ENCODE measurements around the gene RPL23.
"Not testable (repeated sequence)": the region's sequence is repeated elsewhere in the genome, so short reads cannot be mapped to it uniquely, and the experiment has no call there.

RPL23 gene

GRCh38 chr17:38868817-38869525 lies 15.4 kb upstream of the RPL23 start:
- in situ Hi-C loops (cut with MboI; ENCODE audit: low sequenced_read_pairs) = no loop called here

GRCh38 chr17:38867968-38868816 lies 14.7 kb upstream of the RPL23 start:
- in situ Hi-C loops (cut with MboI; ENCODE audit: low sequenced_read_pairs) = no loop called here

- in situ Hi-C loops (cut with MboI; ENCODE audit: low sequenced_read_pairs) = no loop called here
These were observed 13.9 kb upstream of the RPL23 start for GRCh38 chr17:38867179-38867967.

- in situ Hi-C loops (cut with MboI; ENCODE audit: low sequenced_read_pairs) = no loop called here
These were observed 11.3 kb upstream of the RPL23 start for GRCh38 chr17:38864636-38865398.

- in situ Hi-C loops (cut with MboI; ENCODE audit: low sequenced_read_pairs) = no loop called here
These were observed 7.9 kb upstream of the RPL23 start for GRCh38 chr17:38861399-38861843.

- in situ Hi-C loops (cut with MboI; ENCODE audit: low sequenced_read_pairs) = no loop called here
These were observed 3.8 kb upstream of the RPL23 start for GRCh38 chr17:38857271-38857670.

GRCh38 chr17:38855101-38855714 lies 1.7 kb upstream of the RPL23 start:
- in situ Hi-C loops (cut with MboI; ENCODE audit: low sequenced_read_pairs) = not testable (repeated sequence)

GRCh38 chr17:38852771-38853291 lies 690 bp downstream of the RPL23 start:
- in situ Hi-C loops (cut with MboI; ENCODE audit: low sequenced_read_pairs) = no loop called here

- in situ Hi-C loops (cut with MboI; ENCODE audit: low sequenced_read_pairs) = no loop called here
These were observed 2.1 kb downstream of the RPL23 start for GRCh38 chr17:38851434-38851833.

- in situ Hi-C loops (cut with MboI; ENCODE audit: low sequenced_read_pairs) = no loop called here
These were observed 3.1 kb downstream of the RPL23 start for GRCh38 chr17:38850374-38850773.

GRCh38 chr17:38848939-38849605 lies 4.4 kb downstream of the RPL23 start:
- in situ Hi-C loops (cut with MboI; ENCODE audit: low sequenced_read_pairs) = no loop called here

- in situ Hi-C loops (cut with MboI; ENCODE audit: low sequenced_read_pairs) = no loop called here
These were observed 5.0 kb downstream of the RPL23 start for GRCh38 chr17:38848557-38848891.

- in situ Hi-C loops (cut with MboI; ENCODE audit: low sequenced_read_pairs) = no loop called here
These were observed 9.2 kb downstream of the RPL23 start for GRCh38 chr17:38844261-38844757.

GRCh38 chr17:38825762-38826247 lies 27.7 kb downstream of the RPL23 start:
- in situ Hi-C loops (cut with MboI; ENCODE audit: low sequenced_read_pairs) = no loop called here

GRCh38 chr17:38824899-38825761 lies 28.4 kb downstream of the RPL23 start, which contains the start of gene CWC25:
Gene CWC25, minus strand, starts transcription at chr17:38825321. Its CDS starts 138 bp downstream, at chr17:38825183.
- in situ Hi-C loops (cut with MboI; ENCODE audit: low sequenced_read_pairs) = no loop called here

- in situ Hi-C loops (cut with MboI; ENCODE audit: low sequenced_read_pairs) = no loop called here
These were observed 37.8 kb downstream of the RPL23 start for GRCh38 chr17:38815576-38816193.

- in situ Hi-C loops (cut with MboI; ENCODE audit: low sequenced_read_pairs) = no loop called here
These were observed 43.7 kb downstream of the RPL23 start for GRCh38 chr17:38809828-38810227.

Measured in HL-60/S4 treated with retinoic acid at 250 ng/mL for 4 days and 3 days (cell line).